HG02943 (cell line): ENCODE data around the gene EMILIN3.
"Not testable (repeated sequence)": the region's sequence is repeated elsewhere in the genome, so short reads cannot be mapped to it uniquely, and the experiment has no call there.

Experiments used
- ATAC-seq: cut with Tn5 transposase; IDR thresholded peaks from one replicate; pipeline ENCODE4 v1.9.1; 2021; ENCODE audit warnings: mild to moderate bottlenecking, low read depth, moderate library complexity; ENCODE audit not compliant: unreplicated experiment

Gene EMILIN3

GRCh38 chr20:41329435-41330342 is 36.9 kb downstream of the EMILIN3 start:
- ATAC-seq = no peak

GRCh38 chr20:41327178-41327577 is 39.4 kb downstream of the EMILIN3 start:
- no peak for ATAC-seq

GRCh38 chr20:41320976-41321375 is 45.6 kb downstream of the EMILIN3 start:
- ATAC-seq = no peak

- ATAC-seq = no peak
Observed at GRCh38 chr20:41320441-41320840, 46.2 kb downstream of the EMILIN3 start.

GRCh38 chr20:41318271-41318649 is 48.4 kb downstream of the EMILIN3 start:
- ATAC-seq = no peak

GRCh38 chr20:41317546-41318270 is 48.9 kb downstream of the EMILIN3 start, which contains the start of gene ZHX3:
Gene ZHX3, minus strand, starts transcription at chr20:41317731. Its CDS starts 112,815 bp downstream, at chr20:41204916.
- ATAC-seq = peak; percentile 92

- ATAC-seq = peak; percentile 68
Observed at GRCh38 chr20:41316602-41317545, 49.7 kb downstream of the EMILIN3 start.

- no peak for ATAC-seq
Observed at GRCh38 chr20:41316051-41316450, 50.6 kb downstream of the EMILIN3 start.

- ATAC-seq = no peak
Observed at GRCh38 chr20:41314386-41314785, 52.2 kb downstream of the EMILIN3 start.

GRCh38 chr20:41312009-41312408 is 54.6 kb downstream of the EMILIN3 start:
- ATAC-seq = not testable (repeated sequence)
